BJ (cell line): Measurements from ENCODE around the gene DENND5B. TPM values are rescaled to one million over a fixed set of nuclear protein-coding genes. Genes with fewer than 3 reads are reported as not detected.

Source experiments
- CTCF ChIA-PET: fragments of 350-600 bp; formaldehyde crosslinking; extraction: SDS; loops from one replicate; lab custom pipeline; 2021; ENCODE audit warnings: antibody characterized with exemption, inconsistent platforms; lab: Yijun Ruan, JAX
- POLR2A ChIA-PET: fragments of 300-600 bp; sonication (Branson Sonifier 250); formaldehyde crosslinking; extraction: SDS; loops from one replicate; lab custom pipeline; 2021; ENCODE audit warnings: antibody characterized with exemption; lab: Charles Lee
- DNase-seq: peaks from one replicate; pipeline ENCODE4 v3.0.0-alpha.2; 2011; ENCODE audit warnings: low read depth
- H3K27me3 ChIP-seq: 2 replicates; pipeline ENCODE4 v1.6.0; 2011; ENCODE audit warnings: low read length; ENCODE audit not compliant: control insufficient read depth, insufficient read depth
- H3K36me3 ChIP-seq: 2 replicates; pipeline ENCODE4 v1.5.1; 2011; ENCODE audit warnings: low read length; ENCODE audit not compliant: control insufficient read depth, insufficient read depth
- H3K4me3 ChIP-seq: 2 replicates; pipeline ENCODE4 v1.5.1; 2011; ENCODE audit warnings: low read depth, mild to moderate bottlenecking, control low read depth, low read length
- polyA plus RNA-seq: library from polyadenylated mRNA; depleted of rRNA; stranded (reverse); fragments of >200 nt; gene quantifications from 2 replicates; pipeline ENCODE4 v1.2.3, GENCODE V29; 2011
- TF ChIP-seq, protein P1 (sequence below): IDR thresholded peaks from 2 replicates; pipeline ENCODE4 v1.5.1; 2011; ENCODE audit warnings: low read depth, mild to moderate bottlenecking, control low read depth, inconsistent platforms, low read length, moderate library complexity; ENCODE audit not compliant: insufficient read depth

The DENND5B gene
- polyA plus RNA-seq, 1 experiment, result 5.4 TPM

DNA sequence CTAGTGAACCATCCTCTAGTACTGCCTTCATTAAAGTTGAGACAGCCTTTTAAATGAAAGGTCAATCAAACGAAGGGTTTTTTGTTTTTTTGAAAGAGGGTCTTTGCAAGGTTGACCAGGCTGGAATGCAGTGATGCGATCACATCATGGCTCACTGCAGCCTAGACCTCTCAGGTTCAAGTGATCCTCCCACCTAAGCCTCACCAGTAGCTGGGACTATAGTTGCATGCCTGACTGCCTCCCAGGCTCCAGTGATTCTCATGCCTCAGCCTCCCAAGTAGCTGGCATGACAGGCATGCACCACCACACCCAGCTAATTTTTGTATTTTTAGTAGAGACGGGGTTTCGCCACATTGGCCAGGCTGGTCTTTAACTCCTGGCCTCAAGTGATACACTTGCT lies 150.3 kb downstream of the DENND5B start:
- TF ChIP-seq, protein P1, sequence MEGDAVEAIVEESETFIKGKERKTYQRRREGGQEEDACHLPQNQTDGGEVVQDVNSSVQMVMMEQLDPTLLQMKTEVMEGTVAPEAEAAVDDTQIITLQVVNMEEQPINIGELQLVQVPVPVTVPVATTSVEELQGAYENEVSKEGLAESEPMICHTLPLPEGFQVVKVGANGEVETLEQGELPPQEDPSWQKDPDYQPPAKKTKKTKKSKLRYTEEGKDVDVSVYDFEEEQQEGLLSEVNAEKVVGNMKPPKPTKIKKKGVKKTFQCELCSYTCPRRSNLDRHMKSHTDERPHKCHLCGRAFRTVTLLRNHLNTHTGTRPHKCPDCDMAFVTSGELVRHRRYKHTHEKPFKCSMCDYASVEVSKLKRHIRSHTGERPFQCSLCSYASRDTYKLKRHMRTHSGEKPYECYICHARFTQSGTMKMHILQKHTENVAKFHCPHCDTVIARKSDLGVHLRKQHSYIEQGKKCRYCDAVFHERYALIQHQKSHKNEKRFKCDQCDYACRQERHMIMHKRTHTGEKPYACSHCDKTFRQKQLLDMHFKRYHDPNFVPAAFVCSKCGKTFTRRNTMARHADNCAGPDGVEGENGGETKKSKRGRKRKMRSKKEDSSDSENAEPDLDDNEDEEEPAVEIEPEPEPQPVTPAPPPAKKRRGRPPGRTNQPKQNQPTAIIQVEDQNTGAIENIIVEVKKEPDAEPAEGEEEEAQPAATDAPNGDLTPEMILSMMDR, result no peak
- POLR2A ChIA-PET, result no interaction called here
- H3K36me3 ChIP-seq, result no peaks in the 10 kb centered on the region
- no peaks in the 10 kb centered on the region for H3K27me3 ChIP-seq
- no peak for DNase-seq
- H3K4me3 ChIP-seq, result no peak overlapping the region
- CTCF ChIA-PET, result no interaction called here

DNA sequence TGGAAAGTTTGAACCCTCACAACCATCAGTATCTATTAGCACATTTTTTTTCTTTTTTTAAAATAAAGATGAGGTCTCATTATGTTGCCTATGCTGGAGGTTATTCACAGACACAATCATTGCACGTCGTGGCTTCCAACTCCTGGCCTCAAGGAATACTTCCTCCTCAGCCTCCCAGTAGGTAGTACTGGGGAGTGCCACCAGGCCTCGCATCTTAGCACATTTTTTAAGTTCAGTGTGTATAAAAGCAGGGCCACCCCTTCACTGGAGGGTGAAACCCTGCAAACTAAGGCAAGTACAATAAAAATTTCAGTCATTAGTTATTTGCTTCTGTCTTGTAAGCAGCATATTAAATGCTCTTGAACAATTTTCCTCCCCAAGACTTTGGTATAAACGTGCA lies 150.8 kb downstream of the DENND5B start:
- CTCF ChIA-PET, result no interaction called here

DNA sequence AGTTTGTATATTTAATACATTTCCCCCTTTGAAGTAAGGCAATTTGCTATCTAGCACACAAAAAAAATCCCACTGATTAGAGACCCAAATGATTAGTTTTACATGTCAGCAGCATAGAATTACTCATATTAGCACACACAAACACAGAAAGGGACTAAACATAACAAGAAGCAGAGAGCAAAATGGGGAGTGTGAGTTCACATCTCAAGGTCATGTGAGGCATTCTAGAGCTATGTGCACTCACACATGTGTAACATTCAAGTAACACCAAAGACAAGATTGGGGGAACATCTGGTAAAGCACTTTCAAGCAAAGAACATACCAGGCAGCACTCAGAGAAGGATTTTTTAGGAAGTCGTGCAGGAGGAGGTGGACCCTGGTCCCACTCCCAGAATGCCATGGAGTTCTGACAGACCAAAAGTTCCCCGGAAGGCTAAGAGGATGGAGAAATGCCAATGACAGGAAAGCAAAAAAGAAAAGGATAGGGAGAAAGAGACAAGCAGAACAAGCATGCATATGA lies 159.2 kb downstream of the DENND5B start:
- H3K4me3 ChIP-seq, result no peak overlapping the region
- H3K27me3 ChIP-seq, result no peaks in the 10 kb centered on the region
- ChIA-PET CTCF (no interaction called here), POLR2A (no interaction called here)
- TF ChIP-seq, protein P1, result no peak
- DNase-seq, result no peak
- H3K36me3 ChIP-seq, result no peaks in the 10 kb centered on the region

More for the DNA sequence above, 150.8 kb downstream of the DENND5B start:
- Histone ChIP-seq H3K36me3 (no peaks in the 10 kb centered on the region), H3K4me3 (no peak overlapping the region), H3K27me3 (no peaks in the 10 kb centered on the region)
- POLR2A ChIA-PET, result no interaction called here
- TF ChIP-seq, protein P1, result no peak
- no peak for DNase-seq

- H3K27me3 ChIP-seq, result no peaks in the 10 kb centered on the region
- H3K36me3 ChIP-seq, result no peaks in the 10 kb centered on the region
- no peak overlapping the region for H3K4me3 ChIP-seq
- ChIA-PET POLR2A (no interaction called here), CTCF (interaction anchor here (0.7 to 0.8 kb wide), 2 partner anchors 11 to 171 kb away, joined by 3 read pairs; no protein-coding TSS in a partner anchor)
- DNase-seq, result no peak
- TF ChIP-seq, protein P1, result no peak
Observed at GRCh38 chr12:31423405-31423804, 167.5 kb downstream of the DENND5B start.

DNA sequence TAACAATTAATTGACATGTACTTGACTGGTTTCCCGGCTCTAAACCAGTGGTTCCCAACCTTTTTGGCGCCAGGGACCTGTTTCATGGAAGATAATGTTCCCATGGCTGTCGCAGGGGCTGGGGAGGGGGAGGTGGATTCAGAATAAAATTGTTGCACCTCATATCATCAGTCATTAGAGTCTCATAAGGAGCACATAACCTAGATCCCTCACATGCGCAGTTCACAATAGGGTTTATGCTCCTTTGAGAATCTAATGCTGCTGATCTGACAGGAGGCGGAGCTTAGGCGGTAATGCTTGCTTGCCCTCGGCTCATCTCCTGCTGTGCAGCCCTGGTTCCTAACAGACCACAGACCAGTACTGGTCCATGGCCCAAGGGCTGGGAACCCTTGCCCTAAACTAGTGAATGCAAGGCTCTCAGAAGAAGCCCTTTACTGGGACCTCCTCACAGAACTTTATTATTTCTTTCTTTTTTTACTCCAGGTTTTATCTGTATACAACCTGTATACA lies 178.6 kb downstream of the DENND5B start:
- TF ChIP-seq, protein P1, result no peak
- Histone ChIP-seq H3K36me3 (no peaks in the 10 kb centered on the region), H3K4me3 (no peak overlapping the region), H3K27me3 (no peaks in the 10 kb centered on the region)
- DNase-seq, result no peak
- CTCF ChIA-PET, result interaction anchor here (0.6 kb wide), 2 partner anchors 195 to 1208 kb away, joined by 3 read pairs; no protein-coding TSS in a partner anchor
- POLR2A ChIA-PET, result no interaction called here
